Psoas muscle (tissue), 8 donors: ENCODE data around the gene NLRP5. TPM values are rescaled to one million over a fixed set of nuclear protein-coding genes. Genes with fewer than 3 reads are reported as not detected.

Experiments
- ATAC-seq, 4 donors: fragments of 200-7000 bp; cut with Tn5 transposase; one replicate each; pipeline ENCODE4 v1.9.1; 2020; ENCODE audit warnings: moderate library complexity in 3 of 4, mild to moderate bottlenecking in 2 of 4
- DNase-seq, 2 donors: peaks; one replicate each; pipeline ENCODE4 v3.0.0-alpha.2; 2020
- H3K27ac ChIP-seq: fragments of 200-600 bp; one replicate; pipeline ENCODE4 v1.8.0; 2022
- H3K27me3 ChIP-seq, 3 donors: fragments of 200-600 bp in 1 of 3; one replicate each; pipeline versions ENCODE4 v1.6.1 to v1.8.0; 2013 to 2022; ENCODE audit warnings: low read length in 2 of 3, mild to moderate bottlenecking in 2 of 3, moderate library complexity in 1 of 3; ENCODE audit not compliant: insufficient read depth in 3 of 3
- H3K36me3 ChIP-seq, 2 donors: fragments of 200-600 bp in 1 of 2; one replicate each; pipeline versions ENCODE4 v1.6.1 to v1.8.0; 2013 to 2022; ENCODE audit warnings: low read depth in 1 of 2, mild to moderate bottlenecking in 1 of 2, moderate library complexity in 1 of 2; ENCODE audit not compliant: insufficient read depth in 1 of 2
- H3K4me1 ChIP-seq: fragments of 200-600 bp; one replicate; pipeline ENCODE4 v1.8.0; 2022
- H3K4me3 ChIP-seq: fragments of 200-600 bp; one replicate; pipeline ENCODE4 v1.8.0; 2022; ENCODE audit warnings: mild to moderate bottlenecking
- H3K9me3 ChIP-seq: fragments of 200-600 bp; one replicate; pipeline ENCODE4 v1.8.0; 2022
- WGBS, 3 donors: extraction: QIAGEN DNeasy Blood & Tissue Kit; methylation state at CpG; one replicate each; pipeline versions ENCODE4 v1.1.6 to v1.1.7; 2013; 5-methylcytosine and 5-hydroxymethylcytosine counted together
- intact Hi-C, 2 donors: fragments of 100-400 bp; cut with DNase I; formaldehyde crosslinking; loops; one replicate each; pipeline versions ENCODE4 v1.11.0 to v1.14.2; 2022
- polyA plus RNA-seq, 3 donors: library from polyadenylated mRNA; stranded (reverse); fragments of 200-250 nt; gene quantifications; one replicate each; pipeline ENCODE4 v1.2.3, GENCODE V29; 2013
- total RNA-seq, 4 donors: library from RNA; stranded (reverse); fragmentation: NEBNext Ultra II Directional in 2 of 4; extraction: Animal tissue kit (Norgen Biotek cat#: 25700) in 2 of 4; gene quantifications; one replicate each; pipeline versions ENCODE4 v1.2.1 to v1.2.4, GENCODE V29; 2021 to 2023
- TF ChIP-seq, protein P1 (sequence below): fragments of 200-600 bp; IDR thresholded peaks from one replicate; pipeline ENCODE4 v1.8.0; 2022; ENCODE audit warnings: antibody characterized with exemption
- donor health status: healthy with polysubstance abuse.
- donor health status: DM: no; HTN: no; CAD: no; lungs with moderate emphysema.
- donor health status: Bipolar disorder and iron deficiency.
- donor health status: healthy.
- donor health status: DM: yes; HTN: yes; CAD: no.
- donor health status: DM: no; HTN: no; CAD: no.
- donor health status: DM: no; HTN: no; CAD: no.
- donor health status: DM: yes; HTN: yes; CAD: no.

The NLRP5 gene
- total and polyA plus RNA-seq, 7 donors = not detected

DNA sequence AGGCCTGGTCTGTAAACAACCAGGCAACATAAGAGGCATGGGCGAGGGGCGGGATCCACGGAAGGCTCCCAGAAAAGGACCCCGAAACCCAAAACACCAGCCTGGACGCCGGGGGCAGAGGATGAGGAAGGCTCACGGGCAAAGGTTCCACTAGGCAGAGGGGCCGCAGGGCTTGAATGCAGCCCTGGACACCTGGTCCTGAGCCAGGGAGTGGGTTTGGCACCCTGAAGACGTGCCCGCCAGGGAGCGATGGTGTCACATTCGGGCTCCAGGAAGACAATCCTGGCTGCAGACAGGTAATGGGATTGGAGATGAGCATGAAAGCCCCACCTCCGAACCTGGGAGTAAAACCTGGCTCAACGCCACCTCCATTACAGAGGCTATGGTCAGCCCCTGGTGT lies 102.8 kb downstream of the NLRP5 start:
- intact Hi-C loops = no loop called here
- TF ChIP-seq, protein P1, sequence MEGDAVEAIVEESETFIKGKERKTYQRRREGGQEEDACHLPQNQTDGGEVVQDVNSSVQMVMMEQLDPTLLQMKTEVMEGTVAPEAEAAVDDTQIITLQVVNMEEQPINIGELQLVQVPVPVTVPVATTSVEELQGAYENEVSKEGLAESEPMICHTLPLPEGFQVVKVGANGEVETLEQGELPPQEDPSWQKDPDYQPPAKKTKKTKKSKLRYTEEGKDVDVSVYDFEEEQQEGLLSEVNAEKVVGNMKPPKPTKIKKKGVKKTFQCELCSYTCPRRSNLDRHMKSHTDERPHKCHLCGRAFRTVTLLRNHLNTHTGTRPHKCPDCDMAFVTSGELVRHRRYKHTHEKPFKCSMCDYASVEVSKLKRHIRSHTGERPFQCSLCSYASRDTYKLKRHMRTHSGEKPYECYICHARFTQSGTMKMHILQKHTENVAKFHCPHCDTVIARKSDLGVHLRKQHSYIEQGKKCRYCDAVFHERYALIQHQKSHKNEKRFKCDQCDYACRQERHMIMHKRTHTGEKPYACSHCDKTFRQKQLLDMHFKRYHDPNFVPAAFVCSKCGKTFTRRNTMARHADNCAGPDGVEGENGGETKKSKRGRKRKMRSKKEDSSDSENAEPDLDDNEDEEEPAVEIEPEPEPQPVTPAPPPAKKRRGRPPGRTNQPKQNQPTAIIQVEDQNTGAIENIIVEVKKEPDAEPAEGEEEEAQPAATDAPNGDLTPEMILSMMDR = no peak
- 81 to 92% (median 88%) methylated on average over 14 of the region's 14 CpGs for WGBS, 3 donors
- ATAC-seq (no peak), DNase-seq (no peak)
- H3K27ac ChIP-seq = no peak overlapping the region
- no peak overlapping the region for H3K4me3 ChIP-seq
- peaks cover 0 to 6% of the 10 kb centered on the region in 2 donors for H3K36me3 ChIP-seq
- H3K4me1 ChIP-seq = no peaks in the 10 kb centered on the region
- H3K9me3 ChIP-seq = no peaks in the 10 kb centered on the region
- H3K27me3 ChIP-seq = no peaks in the 10 kb centered on the region

DNA sequence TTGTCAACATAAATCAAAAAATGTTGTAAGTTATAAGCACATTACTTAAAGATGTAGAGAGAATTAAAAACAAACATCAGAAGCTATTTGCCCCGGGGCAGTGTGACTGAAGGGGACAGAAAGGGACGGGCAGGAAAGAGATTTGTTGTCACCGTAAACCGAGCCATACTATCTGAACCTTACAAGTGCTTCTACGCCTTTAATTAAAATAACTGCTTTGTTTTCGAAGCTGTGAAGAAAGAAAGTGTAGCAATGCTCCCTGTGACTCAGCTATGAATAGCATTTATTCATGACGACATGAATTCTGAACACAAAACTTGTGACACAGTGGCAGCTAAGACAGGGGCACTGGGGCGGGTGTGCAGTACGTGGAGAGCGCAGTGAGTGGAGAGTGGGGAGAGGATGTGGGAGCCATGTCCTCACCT lies 104.5 kb downstream of the NLRP5 start:
- 66 to 78% (median 67%) methylated on average over 10 of the region's 10 CpGs for WGBS, 3 donors

DNA sequence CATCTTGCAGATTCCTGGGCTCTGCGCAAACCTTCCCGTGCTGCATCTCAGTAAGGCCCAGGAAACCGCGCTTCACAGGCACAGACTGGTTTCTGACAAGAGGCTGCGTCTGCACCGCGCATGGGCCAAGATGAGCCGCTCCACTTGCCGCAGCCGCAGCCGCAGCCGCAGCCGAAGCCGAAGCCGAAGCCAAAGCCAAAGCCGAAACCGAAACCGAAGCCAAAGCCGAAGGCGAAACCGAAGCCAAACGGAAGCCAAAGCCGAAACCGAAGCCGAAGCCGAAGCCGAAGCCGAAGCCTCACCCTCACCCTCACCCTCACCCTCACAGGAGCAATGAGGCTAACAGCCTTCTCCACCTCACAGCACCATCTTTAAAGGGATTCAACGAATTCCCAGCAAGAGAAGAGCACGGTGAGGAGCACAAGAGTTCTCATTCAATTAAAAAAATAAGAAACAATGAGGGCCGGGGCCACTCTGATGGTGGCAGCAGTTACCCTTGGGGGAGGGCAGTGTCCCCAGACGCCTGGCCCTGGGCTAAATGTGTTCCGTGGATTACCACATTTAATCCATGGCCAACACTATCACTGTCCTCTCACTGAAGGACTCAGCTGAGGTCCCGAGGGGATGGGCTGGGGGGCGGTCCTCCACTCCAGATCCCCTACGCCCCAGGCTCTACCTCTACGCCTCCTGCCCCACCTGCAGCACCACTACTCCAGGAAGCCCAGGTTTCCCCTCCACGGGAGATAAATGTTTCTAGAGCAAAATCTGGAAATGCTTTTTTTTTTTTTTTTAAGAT lies 105.4 kb downstream of the NLRP5 start:
- Histone ChIP-seq H3K27ac (peak overlapping the region; percentile 54), H3K4me1 (no peaks in the 10 kb centered on the region), H3K9me3 (no peaks in the 10 kb centered on the region), H3K4me3 (peak overlapping the region; percentile 32), H3K27me3 (no peaks in the 10 kb centered on the region), H3K36me3 (peaks cover 0 to 12% of the 10 kb centered on the region in 2 donors)
- intact Hi-C loops = no loop called here
- 77 to 88% (median 81%) methylated on average over 38 of the region's 38 CpGs for WGBS, 3 donors
- TF ChIP-seq, protein P1 = no peak
- ATAC-seq = peak in 3 of 4 donors; percentile 11 to 28 (median 26)
- no peak for DNase-seq

More for the DNA sequence above, 104.5 kb downstream of the NLRP5 start:
- intact Hi-C loops = no loop called here
- Histone ChIP-seq H3K4me1 (no peaks in the 10 kb centered on the region), H3K27me3 (no peaks in the 10 kb centered on the region), H3K27ac (peak overlapping the region; percentile 54), H3K4me3 (peak overlapping the region; percentile 17), H3K9me3 (no peaks in the 10 kb centered on the region), H3K36me3 (peaks cover 0 to 12% of the 10 kb centered on the region in 2 donors)
- TF ChIP-seq, protein P1 = no peak
- no peak for DNase-seq
- peak; percentile 78 to 90 (median 85) for ATAC-seq

DNA sequence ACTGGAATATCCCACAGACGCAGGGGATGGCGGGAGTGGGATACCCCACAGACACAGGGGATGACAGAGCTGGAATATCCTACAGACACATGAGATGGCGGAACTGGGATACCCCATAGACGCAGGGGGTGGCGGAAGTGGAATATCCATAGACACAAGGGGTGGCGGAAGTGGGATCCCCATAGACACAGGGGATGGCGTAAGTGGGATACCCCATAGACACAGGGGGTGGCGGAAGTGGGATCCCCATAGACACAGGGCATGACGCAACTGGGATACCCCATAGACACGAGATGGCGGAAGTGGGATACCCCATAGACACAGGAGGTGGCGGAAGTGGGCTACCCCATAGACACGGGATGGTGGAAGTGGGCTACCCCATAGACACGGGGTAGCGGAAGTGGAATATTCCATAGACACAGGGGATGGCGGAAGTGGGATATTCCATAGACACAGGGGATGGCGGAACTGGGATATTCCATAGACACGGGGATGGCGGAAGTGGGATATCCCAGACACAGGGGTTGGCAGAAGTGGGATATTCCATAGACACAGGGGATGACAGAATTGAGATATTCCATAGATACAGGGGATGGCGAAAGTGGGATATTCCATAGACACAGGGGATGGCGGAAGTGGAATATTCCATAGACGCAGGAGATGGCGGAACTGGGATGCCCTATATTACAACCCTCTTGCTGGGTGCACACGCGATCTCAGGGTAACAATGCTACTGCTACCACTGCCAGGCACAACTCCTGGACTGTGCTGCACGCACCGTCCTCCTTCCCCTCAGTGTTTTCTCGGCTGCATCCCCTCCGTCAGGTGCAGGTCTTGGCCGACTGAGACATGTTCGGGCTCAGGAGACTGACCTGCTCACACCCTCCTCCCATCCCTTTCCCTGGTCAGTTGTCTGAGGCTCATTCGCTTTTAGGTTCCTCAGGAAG lies 106.4 kb downstream of the NLRP5 start:
- no peak overlapping the region for H3K4me3 ChIP-seq
- TF ChIP-seq, protein P1 = no peak
- peaks cover 0 to 12% of the 10 kb centered on the region in 2 donors for H3K36me3 ChIP-seq
- peak in 1 of 2 donors; percentile 22 for DNase-seq
- no peaks in the 10 kb centered on the region for H3K4me1 ChIP-seq
- H3K27ac ChIP-seq = no peak overlapping the region
- intact Hi-C loops = no loop called here
- H3K27me3 ChIP-seq = no peaks in the 10 kb centered on the region
- WGBS, 3 donors = 98% methylated on average over 32 of the region's 32 CpGs
- no peak for ATAC-seq
- H3K9me3 ChIP-seq = no peaks in the 10 kb centered on the region
